Measurements from ENCODE around the gene PFKM.
A peak's percentile ranks its signal among the peaks of the same experiment; 100 is the strongest.

The PFKM gene

DNA sequence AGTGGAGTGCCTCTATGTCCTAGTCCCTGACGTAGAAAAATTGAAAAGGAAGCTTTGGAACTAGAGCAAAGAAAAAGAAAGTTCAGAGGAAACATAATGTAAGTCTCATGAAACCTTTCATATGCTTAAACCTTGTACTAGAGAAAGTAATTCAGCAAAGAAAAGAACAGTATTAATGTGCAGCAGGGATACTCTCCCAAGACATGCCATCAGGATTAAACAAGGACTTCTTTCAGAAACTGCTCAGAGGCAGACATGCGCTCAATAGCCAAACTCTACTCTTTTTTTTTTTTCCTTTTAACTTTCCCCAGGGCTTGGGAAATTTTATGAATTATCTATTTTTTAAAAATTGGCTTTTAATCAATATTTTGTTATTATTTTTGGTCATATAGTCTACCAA lies 45.3 kb downstream of the PFKM start:
- DNase-seq (ENCODE audit: low read depth), result no peak
- TF ChIP-seq, protein P1, sequence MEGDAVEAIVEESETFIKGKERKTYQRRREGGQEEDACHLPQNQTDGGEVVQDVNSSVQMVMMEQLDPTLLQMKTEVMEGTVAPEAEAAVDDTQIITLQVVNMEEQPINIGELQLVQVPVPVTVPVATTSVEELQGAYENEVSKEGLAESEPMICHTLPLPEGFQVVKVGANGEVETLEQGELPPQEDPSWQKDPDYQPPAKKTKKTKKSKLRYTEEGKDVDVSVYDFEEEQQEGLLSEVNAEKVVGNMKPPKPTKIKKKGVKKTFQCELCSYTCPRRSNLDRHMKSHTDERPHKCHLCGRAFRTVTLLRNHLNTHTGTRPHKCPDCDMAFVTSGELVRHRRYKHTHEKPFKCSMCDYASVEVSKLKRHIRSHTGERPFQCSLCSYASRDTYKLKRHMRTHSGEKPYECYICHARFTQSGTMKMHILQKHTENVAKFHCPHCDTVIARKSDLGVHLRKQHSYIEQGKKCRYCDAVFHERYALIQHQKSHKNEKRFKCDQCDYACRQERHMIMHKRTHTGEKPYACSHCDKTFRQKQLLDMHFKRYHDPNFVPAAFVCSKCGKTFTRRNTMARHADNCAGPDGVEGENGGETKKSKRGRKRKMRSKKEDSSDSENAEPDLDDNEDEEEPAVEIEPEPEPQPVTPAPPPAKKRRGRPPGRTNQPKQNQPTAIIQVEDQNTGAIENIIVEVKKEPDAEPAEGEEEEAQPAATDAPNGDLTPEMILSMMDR (IDR thresholded peaks at IDR 0.05; ENCODE audit: insufficient read depth, low read depth, low read length, missing control alignments), result no peak
- H3K4me3 ChIP-seq (ENCODE audit: low read depth, low read length), result no peak overlapping the region

GRCh38 chr12:48165089-48165981 lies 46.2 kb downstream of the PFKM start:
- peak; percentile 82 for DNase-seq (ENCODE audit: low read depth)
- TF ChIP-seq, protein P1 (IDR thresholded peaks at IDR 0.05; ENCODE audit: insufficient read depth, low read depth, low read length, missing control alignments), result peak; percentile 89
- no peak overlapping the region for H3K4me3 ChIP-seq (ENCODE audit: low read depth, low read length)

DNA sequence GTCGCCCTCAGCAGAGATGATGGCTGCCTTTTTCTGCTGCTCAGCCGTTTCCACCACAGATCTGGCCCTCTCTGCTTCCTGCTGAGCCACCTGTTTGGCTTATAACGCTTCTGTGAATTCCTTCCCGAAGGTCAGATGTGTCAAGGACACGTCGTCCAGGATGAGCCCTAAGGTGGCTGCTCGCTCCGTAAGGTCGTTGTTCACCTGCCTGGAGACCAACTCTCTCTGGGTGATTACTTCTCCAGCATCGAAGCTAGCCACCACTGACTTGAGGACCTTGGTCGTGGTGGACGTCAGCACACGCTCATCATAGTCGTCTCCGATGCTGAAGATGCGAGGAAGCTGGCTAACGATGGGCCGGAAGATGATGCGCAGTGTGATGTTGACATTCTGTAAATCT lies 49.8 kb downstream of the PFKM start:
- TF ChIP-seq, protein P1 (IDR thresholded peaks at IDR 0.05; ENCODE audit: insufficient read depth, low read depth, low read length, missing control alignments), result no peak
- no peak for DNase-seq (ENCODE audit: low read depth)
- H3K4me3 ChIP-seq (ENCODE audit: low read depth, low read length), result no peak overlapping the region

DNA sequence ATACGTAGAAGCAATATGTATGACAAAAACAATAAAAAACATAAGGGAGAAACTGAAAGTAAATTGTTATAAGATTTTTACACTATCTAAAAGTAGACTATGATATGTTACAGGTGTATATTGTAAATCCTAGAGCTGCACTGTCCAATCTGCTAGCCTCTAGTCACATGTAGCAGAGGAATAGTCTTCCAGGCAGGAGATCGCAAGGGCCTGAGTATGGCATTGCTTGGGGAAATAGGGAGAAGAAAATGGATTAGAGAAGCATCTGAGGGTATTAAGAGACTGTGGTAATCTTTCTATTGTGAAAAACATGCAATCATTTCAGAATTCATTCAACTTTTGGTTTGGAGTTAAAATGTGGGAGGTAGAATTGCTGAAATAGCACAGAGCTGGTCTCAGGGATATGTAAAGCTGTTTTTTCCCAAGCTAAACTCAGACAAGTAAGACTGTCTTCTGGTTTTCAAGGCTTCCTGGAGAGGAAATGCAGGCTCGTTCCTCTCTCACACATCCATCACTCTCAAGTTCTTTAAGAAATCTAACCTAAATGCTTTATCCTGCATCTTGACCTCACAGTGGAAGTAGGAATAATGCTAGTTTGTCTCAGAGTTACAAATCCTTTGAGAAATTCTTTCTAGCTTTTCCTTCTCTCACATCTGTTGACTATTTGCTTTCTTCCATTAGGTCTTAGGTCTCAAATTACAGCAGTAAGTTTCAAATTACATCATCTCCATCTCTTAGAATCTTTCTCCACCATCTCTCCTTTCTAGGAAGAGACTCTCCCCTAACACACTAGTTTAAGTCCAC lies 56.7 kb downstream of the PFKM start:
- no peak overlapping the region for H3K4me3 ChIP-seq (ENCODE audit: low read depth, low read length)
- TF ChIP-seq, protein P1 (IDR thresholded peaks at IDR 0.05; ENCODE audit: insufficient read depth, low read depth, low read length, missing control alignments), result no peak
- no peak for DNase-seq (ENCODE audit: low read depth)

- H3K4me3 ChIP-seq (ENCODE audit: low read depth, low read length), result no peak overlapping the region
- TF ChIP-seq, protein P1 (IDR thresholded peaks at IDR 0.05; ENCODE audit: insufficient read depth, low read depth, low read length, missing control alignments), result no peak
- DNase-seq (ENCODE audit: low read depth), result no peak
Measured at GRCh38 chr12:48176417-48176751, 57.2 kb downstream of the PFKM start.

DNA sequence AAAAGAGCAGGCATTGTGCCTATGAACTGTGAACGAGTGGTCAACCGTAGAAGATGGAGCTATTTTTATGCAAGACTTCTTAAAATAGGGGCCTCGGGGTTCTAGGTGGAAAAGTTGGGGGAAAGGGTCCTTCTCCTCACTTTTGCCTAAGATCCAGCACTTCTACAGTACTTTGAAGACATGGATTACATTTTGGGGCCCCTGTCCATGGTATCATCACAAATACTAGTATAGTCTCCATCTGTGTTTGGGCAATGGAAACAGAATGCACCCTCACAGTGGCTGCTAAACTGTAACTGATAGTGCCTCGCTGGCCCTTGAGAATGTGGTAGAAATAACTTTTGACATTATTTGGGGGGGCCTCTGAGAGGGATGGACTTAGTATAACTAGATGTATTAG lies 58.8 kb downstream of the PFKM start:
- TF ChIP-seq, protein P1 (IDR thresholded peaks at IDR 0.05; ENCODE audit: insufficient read depth, low read depth, low read length, missing control alignments), result no peak
- H3K4me3 ChIP-seq (ENCODE audit: low read depth, low read length), result no peak overlapping the region
- no peak for DNase-seq (ENCODE audit: low read depth)
